HepG2 (cell line): ENCODE measurements around the gene RUFY2. TPM values are rescaled to one million over a fixed set of nuclear protein-coding genes. Genes with fewer than 3 reads are reported as not detected.

Experiments used
- ATAC-seq: fragments of 200-7000 bp; cut with Tn5 transposase; 3 replicates; pipeline ENCODE4 v1.9.1; 2020; ENCODE audit warnings: mild to moderate bottlenecking, moderate library complexity
- BruUV-seq: library from RNA; stranded (reverse); fragments of 400-500 nt; replicated peaks from 2 replicates; lab custom pipeline; 2021; lab: Mats Ljungman, UMichigan
- CTCF ChIA-PET: fragments of 300-600 bp; formaldehyde crosslinking; extraction: SDS; loops from one replicate; lab custom pipeline; 2021; ENCODE audit warnings: low total read pairs, inconsistent platforms, low intra/inter-chr PET ratio; lab: Yijun Ruan, JAX
- POLR2A ChIA-PET: fragments of 350-600 bp; sonication (Branson Sonifier 250); formaldehyde crosslinking; loops from one replicate; lab custom pipeline; 2020; ENCODE audit warnings: antibody characterized with exemption, inconsistent platforms; lab: Yijun Ruan, JAX
- DNase-seq: peaks from one replicate; pipeline ENCODE4 v3.0.0-alpha.2; 2015; ENCODE audit warnings: low spot score
- FAIRE-seq: peaks from 3 replicates; lab custom pipeline; 2011; peaks lifted over from hg19 to GRCh38; lab: Jason Lieb, UNC
- H2AFZ ChIP-seq: one replicate; pipeline ENCODE4 v1.6.1; 2011; ENCODE audit warnings: low read length, inconsistent platforms
- H3K27ac ChIP-seq: fragments of 300-600 bp; 3 replicates; pipeline ENCODE4 v1.8.0; 2011; ENCODE audit warnings: mixed run types, mild to moderate bottlenecking, mixed read lengths, low read length, inconsistent platforms; ENCODE audit not compliant: insufficient read depth; ENCODE audit errors: extremely low read length
- H3K27me3 ChIP-seq, 2 experiments: fragments of 200-600 bp in 1 of 2; 2 replicates in 1 of 2; 3 replicates in 1 of 2; pipeline versions ENCODE4 v1.6.0 to v1.8.0; 2011; ENCODE audit warnings: low read length in 2 of 2, mild to moderate bottlenecking in 2 of 2, moderate library complexity in 2 of 2, inconsistent platforms in 1 of 2; ENCODE audit not compliant: insufficient read depth in 2 of 2, control insufficient read depth in 1 of 2
- H3K36me3 ChIP-seq, 2 experiments: fragments of 200-600 bp in 1 of 2; replicated peaks in 1 of 2; 2 replicates in 1 of 2; 3 replicates in 1 of 2; pipeline versions ENCODE4 v1.5.1 to v1.8.0; 2011; ENCODE audit warnings: low read length in 2 of 2, inconsistent platforms in 1 of 2; ENCODE audit not compliant: insufficient read depth in 2 of 2, control insufficient read depth in 1 of 2
- H3K4me1 ChIP-seq: 2 replicates; pipeline ENCODE4 v1.5.1; 2012; ENCODE audit warnings: low read length, inconsistent platforms; ENCODE audit not compliant: insufficient read depth
- H3K4me2 ChIP-seq: 2 replicates; pipeline ENCODE4 v1.6.0; 2011; ENCODE audit warnings: low read depth, low read length, inconsistent platforms
- H3K4me3 ChIP-seq, 3 experiments: fragments of 200-600 bp in 1 of 3; sonication (generic), shearing (Covaris generic) in 1 of 3; replicated peaks in 1 of 3; 2 replicates each; pipeline ENCODE4 v1.5.1; 2011 to 2016; ENCODE audit warnings: low read length in 3 of 3, inconsistent platforms in 2 of 3, low read depth in 2 of 3, mild to moderate bottlenecking in 2 of 3, control low read depth in 1 of 3, mixed read lengths in 1 of 3; ENCODE audit not compliant: insufficient read depth in 1 of 3
- H3K79me2 ChIP-seq: one replicate; pipeline ENCODE4 v1.6.1; 2011; ENCODE audit warnings: low read length, inconsistent platforms; ENCODE audit not compliant: insufficient read depth
- H3K9ac ChIP-seq: 2 replicates; pipeline ENCODE4 v1.6.0; 2011; ENCODE audit warnings: mild to moderate bottlenecking, low read depth, low read length, inconsistent platforms; ENCODE audit not compliant: insufficient read depth
- H3K9me3 ChIP-seq: 2 replicates; pipeline ENCODE4 v1.5.1; 2012; ENCODE audit warnings: mild to moderate bottlenecking, low read length
- H4K20me1 ChIP-seq: 2 replicates; pipeline ENCODE4 v1.6.0; 2011; ENCODE audit warnings: inconsistent platforms, mild to moderate bottlenecking, low read length, moderate library complexity; ENCODE audit not compliant: insufficient read depth
- EP300 ChIP-seq, 3 experiments: sonication (generic) in 1 of 3; formaldehyde crosslinking in 1 of 3; IDR thresholded peaks; 2 replicates each; pipeline versions ENCODE4 v1.5.1 to v1.6.1; 2011 to 2020; ENCODE audit warnings: low read depth in 2 of 3, low read length in 2 of 3, borderline replicate concordance in 1 of 3, improper control_type of control experiment in 1 of 3, mild to moderate bottlenecking in 1 of 3, missing genetic modification reagents in 1 of 3, moderate library complexity in 1 of 3
- FOXK2 ChIP-seq: fragments of 450-650 bp; IDR thresholded peaks from 2 replicates; pipeline ENCODE4 v1.6.1; 2016
- HOXA3 ChIP-seq: sonication (generic); formaldehyde crosslinking; IDR thresholded peaks from 2 replicates; pipeline ENCODE4 v1.5.0; 2020; ENCODE audit warnings: missing genetic modification reagents
- NCOR1 ChIP-seq: fragments of 200-600 bp; sonication (generic); IDR thresholded peaks from 2 replicates; pipeline ENCODE4 v1.7.0; 2017; ENCODE audit warnings: antibody characterized with exemption, low read length, borderline replicate concordance
- NKX3-1 ChIP-seq: sonication (generic); formaldehyde crosslinking; IDR thresholded peaks from 2 replicates; pipeline ENCODE4 v1.5.0; 2020; ENCODE audit warnings: missing genetic modification reagents
- SOX13 ChIP-seq, 3 experiments: fragments of 450-650 bp in 1 of 3; sonication (generic) in 1 of 3; formaldehyde crosslinking in 1 of 3; IDR thresholded peaks in 2 of 3; conservative IDR thresholded peaks in 1 of 3; 2 replicates each; pipeline versions ENCODE4 v1.5.0 to v1.6.1; 2016 to 2020; ENCODE audit warnings: antibody characterized with exemption in 1 of 3, mild to moderate bottlenecking in 1 of 3, missing compliant biosample characterization in 1 of 3, missing genetic modification reagents in 1 of 3, moderate library complexity in 1 of 3
- ZNF124 ChIP-seq: sonication (generic); formaldehyde crosslinking; IDR thresholded peaks from 2 replicates; pipeline ENCODE4 v1.4.0; 2020; ENCODE audit warnings: missing genetic modification reagents
- ZNF331 ChIP-seq: sonication (generic); formaldehyde crosslinking; IDR thresholded peaks from 2 replicates; pipeline ENCODE4 v1.4.0; 2020; ENCODE audit warnings: missing genetic modification reagents
- ZNF33B ChIP-seq: sonication (generic); formaldehyde crosslinking; IDR thresholded peaks from 2 replicates; pipeline ENCODE4 v1.5.1; 2020; ENCODE audit warnings: mild to moderate bottlenecking, missing genetic modification reagents
- ZNF441 ChIP-seq: sonication (generic); formaldehyde crosslinking; IDR thresholded peaks from 2 replicates; pipeline ENCODE4 v1.7.0; 2021; ENCODE audit warnings: missing genetic modification reagents, borderline replicate concordance
- ZNF776 ChIP-seq: sonication (generic); formaldehyde crosslinking; IDR thresholded peaks from 2 replicates; pipeline ENCODE4 v1.4.0; 2020; ENCODE audit warnings: mild to moderate bottlenecking, missing genetic modification reagents
- WGBS: methylation state at CpG from one replicate; pipeline ENCODE4 v1.1.6; 2017; ENCODE audit warnings: low lambda C conversion rate; 5-methylcytosine and 5-hydroxymethylcytosine counted together
- in situ Hi-C: cut with HindIII; loops from 2 replicates; pipeline ENCODE4 v1.10.0; 2017; ENCODE audit warnings: low pct_unique_long_range_greater_than_20kb; ENCODE audit not compliant: extremely low pct_ligation_motif_present
- intact Hi-C: fragments of 100-400 bp; cut with micrococcal nuclease; formaldehyde crosslinking; loops from one replicate; pipeline ENCODE4 v1.10.0; 2022; ENCODE audit not compliant: unreplicated experiment
- polyA plus RNA-seq, 8 experiments: library from polyadenylated mRNA; depleted of rRNA in 3 of 8; stranded (reverse) in 7 of 8; unstranded in 1 of 8; fragments of >200 nt; fragmentation: Illumina TruSeq in 4 of 8; extraction: Trizol in 4 of 8; gene quantifications; 2 replicates each; pipeline versions ENCODE4 v1.2.1 to v1.2.3, GENCODE V29; 2011 to 2016; ENCODE audit warnings: low read depth in 4 of 8, missing spikeins in 1 of 8, mixed read lengths in 1 of 8; ENCODE audit not compliant: insufficient read depth in 1 of 8
- total RNA-seq, 5 experiments: library from RNA; depleted of rRNA; stranded (reverse); fragments of >200 nt; fragmentation: Illumina TruSeq; extraction: Trizol; gene quantifications; 2 replicates each; pipeline ENCODE4 v1.2.3, GENCODE V29; 2016; ENCODE audit warnings: low read depth in 1 of 5
- TF ChIP-seq, protein P1 (sequence below): IDR thresholded peaks from 2 replicates; pipeline ENCODE4 v1.6.1; 2016; ENCODE audit warnings: mild to moderate bottlenecking
- TF ChIP-seq, protein P2 (sequence below), 2 experiments: sonication (generic) in 1 of 2; formaldehyde crosslinking in 1 of 2; IDR thresholded peaks; 2 replicates each; pipeline versions ENCODE4 v1.5.1 to v1.6.1; 2011 to 2020; ENCODE audit warnings: borderline replicate concordance in 1 of 2, low read depth in 1 of 2, low read length in 1 of 2, mild to moderate bottlenecking in 1 of 2, missing genetic modification reagents in 1 of 2, moderate library complexity in 1 of 2
- TF ChIP-seq, protein P3 (sequence below): sonication (generic); formaldehyde crosslinking; IDR thresholded peaks from 2 replicates; pipeline ENCODE4 v1.4.0; 2020; ENCODE audit warnings: low read depth, missing genetic modification reagents

The RUFY2 gene
- total and polyA plus RNA-seq, 2 of the 13 experiments (the other 11 are each of a cell fraction or from before 2014, with no cell fraction given) = 10.1 to 16.1 TPM

DNA sequence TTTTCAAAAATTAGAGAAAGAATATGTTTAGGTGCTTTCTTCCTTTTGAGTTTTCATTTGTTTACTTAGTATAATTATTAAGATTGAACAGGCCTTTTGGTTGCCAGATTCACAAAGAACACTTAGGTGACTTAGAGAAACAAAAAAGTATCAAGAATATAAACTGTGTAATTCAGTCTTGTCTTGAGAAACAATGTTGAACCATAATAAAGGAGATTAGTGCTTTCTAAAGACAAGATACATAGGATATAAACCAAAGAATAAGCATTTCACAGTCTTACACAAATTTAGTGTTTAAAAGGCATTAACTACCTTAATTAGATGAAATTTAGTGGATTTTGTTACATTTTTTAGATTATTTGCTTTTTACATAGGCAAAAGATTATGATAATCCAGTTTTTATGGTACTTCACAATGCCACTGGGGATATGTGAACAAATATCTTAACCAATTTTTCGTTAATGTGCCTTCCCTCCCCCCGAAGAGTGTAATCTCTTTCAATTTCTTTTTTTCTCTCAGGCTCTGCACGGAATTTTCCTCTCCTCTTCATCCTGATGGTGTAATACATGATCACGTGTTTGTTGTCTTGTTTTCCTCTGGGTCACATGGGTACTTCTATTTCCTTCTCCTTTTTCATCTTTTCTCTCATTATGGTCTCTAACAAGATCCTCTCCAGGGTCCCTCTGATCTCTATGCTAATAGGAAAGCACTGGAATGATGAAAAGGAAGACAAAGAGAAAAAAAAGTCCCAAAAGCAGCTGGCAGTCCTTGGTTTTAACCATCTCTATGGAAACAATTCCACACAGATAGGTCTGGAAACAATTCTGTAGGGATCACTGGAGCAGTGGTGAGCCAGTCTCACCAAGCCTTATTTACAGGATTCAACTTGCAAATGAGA is 78.9 kb downstream of the RUFY2 start:
- FAIRE-seq = no peak
- 16% methylated on average over 4 of the region's 4 CpGs for WGBS
- no peaks in the 10 kb centered on the region; a peak in 1 of 5 replicates for H3K27me3 ChIP-seq
- intact Hi-C loops = no loop called here
- DNase-seq = peak; percentile 57
- peak overlapping the region; percentile 55 for H3K27ac ChIP-seq
- H3K36me3 ChIP-seq = no peaks in the 10 kb centered on the region
- H3K4me2 ChIP-seq = peak overlapping the region; percentile 65
- no peaks in the 10 kb centered on the region for H3K9me3 ChIP-seq
- ChIA-PET CTCF (no interaction called here), POLR2A (no interaction called here)
- H3K4me3 ChIP-seq = peak overlapping the region in 2 of 3 experiments; percentile 30 to 36; a peak in 3 of 6 replicates
- peaks cover 3% of the 10 kb centered on the region for H4K20me1 ChIP-seq
- peaks cover 27% of the 10 kb centered on the region for H3K4me1 ChIP-seq
- H2AFZ ChIP-seq = peak overlapping the region; percentile 79
- ATAC-seq = no peak
- H3K79me2 ChIP-seq = peaks cover 13% of the 10 kb centered on the region
- in situ Hi-C loops = no loop called here
- no TSS peak for BruUV-seq
- peak overlapping the region; percentile 54 for H3K9ac ChIP-seq
- TF ChIP-seq ZNF124 (CRISPR knock-in tag) = no peak
- TF ChIP-seq NKX3-1 (CRISPR knock-in tag) = no peak
- peak in 1 of 2 experiments; percentile 51; a peak in 2 of 4 replicates for TF ChIP-seq EP300 (IDR thresholded peaks at IDR 0.05; ENCODE audit: low read depth in 2 of 2, low read length in 2 of 2)
- TF ChIP-seq EP300 (CRISPR knock-in tag; IDR thresholded peaks at IDR 0.05; ENCODE audit: borderline replicate concordance) = no peak
- TF ChIP-seq ZNF33B (CRISPR knock-in tag) = no peak
- TF ChIP-seq ZNF776 (CRISPR knock-in tag) = no peak
- no peak for TF ChIP-seq SOX13 (IDR thresholded peaks at IDR 0.05)
- TF ChIP-seq SOX13 (CRISPR knock-in tag; conservative IDR thresholded peaks at IDR 0.05 in 1 of 2, IDR thresholded peaks at IDR 0.05 in 1 of 2) = peak in 1 of 2 experiments; percentile 37; a peak in 1 of 4 replicates
- TF ChIP-seq, protein P1, sequence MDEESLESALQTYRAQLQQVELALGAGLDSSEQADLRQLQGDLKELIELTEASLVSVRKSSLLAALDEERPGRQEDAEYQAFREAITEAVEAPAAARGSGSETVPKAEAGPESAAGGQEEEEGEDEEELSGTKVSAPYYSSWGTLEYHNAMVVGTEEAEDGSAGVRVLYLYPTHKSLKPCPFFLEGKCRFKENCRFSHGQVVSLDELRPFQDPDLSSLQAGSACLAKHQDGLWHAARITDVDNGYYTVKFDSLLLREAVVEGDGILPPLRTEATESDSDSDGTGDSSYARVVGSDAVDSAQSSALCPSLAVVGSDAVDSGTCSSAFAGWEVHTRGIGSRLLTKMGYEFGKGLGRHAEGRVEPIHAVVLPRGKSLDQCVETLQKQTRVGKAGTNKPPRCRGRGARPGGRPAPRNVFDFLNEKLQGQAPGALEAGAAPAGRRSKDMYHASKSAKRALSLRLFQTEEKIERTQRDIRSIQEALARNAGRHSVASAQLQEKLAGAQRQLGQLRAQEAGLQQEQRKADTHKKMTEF (CRISPR knock-in tag) = peak; percentile 46; the same call in 1 of the 2 replicates
- 0 out of 2 replicates have a peak, but pooled peaks have one; percentile 19 for TF ChIP-seq FOXK2
- 0 out of 2 replicates have a peak, but pooled peaks have one; percentile 22 for TF ChIP-seq ZNF331 (CRISPR knock-in tag)
- no peak for TF ChIP-seq HOXA3 (CRISPR knock-in tag)
- TF ChIP-seq, protein P2, sequence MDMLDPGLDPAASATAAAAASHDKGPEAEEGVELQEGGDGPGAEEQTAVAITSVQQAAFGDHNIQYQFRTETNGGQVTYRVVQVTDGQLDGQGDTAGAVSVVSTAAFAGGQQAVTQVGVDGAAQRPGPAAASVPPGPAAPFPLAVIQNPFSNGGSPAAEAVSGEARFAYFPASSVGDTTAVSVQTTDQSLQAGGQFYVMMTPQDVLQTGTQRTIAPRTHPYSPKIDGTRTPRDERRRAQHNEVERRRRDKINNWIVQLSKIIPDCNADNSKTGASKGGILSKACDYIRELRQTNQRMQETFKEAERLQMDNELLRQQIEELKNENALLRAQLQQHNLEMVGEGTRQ (IDR thresholded peaks at IDR 0.05; ENCODE audit: low read depth, low read length) = peak; percentile 94
- TF ChIP-seq, protein P2 (CRISPR knock-in tag; IDR thresholded peaks at IDR 0.05; ENCODE audit: borderline replicate concordance) = peak; percentile 81; the same call in 1 of the 2 replicates
- 0 out of 2 replicates have a peak, but pooled peaks have one; percentile 17 for TF ChIP-seq ZNF441 (CRISPR knock-in tag)
- peak; percentile 28; the same call in 1 of the 2 replicates for TF ChIP-seq NCOR1
- TF ChIP-seq, protein P3, sequence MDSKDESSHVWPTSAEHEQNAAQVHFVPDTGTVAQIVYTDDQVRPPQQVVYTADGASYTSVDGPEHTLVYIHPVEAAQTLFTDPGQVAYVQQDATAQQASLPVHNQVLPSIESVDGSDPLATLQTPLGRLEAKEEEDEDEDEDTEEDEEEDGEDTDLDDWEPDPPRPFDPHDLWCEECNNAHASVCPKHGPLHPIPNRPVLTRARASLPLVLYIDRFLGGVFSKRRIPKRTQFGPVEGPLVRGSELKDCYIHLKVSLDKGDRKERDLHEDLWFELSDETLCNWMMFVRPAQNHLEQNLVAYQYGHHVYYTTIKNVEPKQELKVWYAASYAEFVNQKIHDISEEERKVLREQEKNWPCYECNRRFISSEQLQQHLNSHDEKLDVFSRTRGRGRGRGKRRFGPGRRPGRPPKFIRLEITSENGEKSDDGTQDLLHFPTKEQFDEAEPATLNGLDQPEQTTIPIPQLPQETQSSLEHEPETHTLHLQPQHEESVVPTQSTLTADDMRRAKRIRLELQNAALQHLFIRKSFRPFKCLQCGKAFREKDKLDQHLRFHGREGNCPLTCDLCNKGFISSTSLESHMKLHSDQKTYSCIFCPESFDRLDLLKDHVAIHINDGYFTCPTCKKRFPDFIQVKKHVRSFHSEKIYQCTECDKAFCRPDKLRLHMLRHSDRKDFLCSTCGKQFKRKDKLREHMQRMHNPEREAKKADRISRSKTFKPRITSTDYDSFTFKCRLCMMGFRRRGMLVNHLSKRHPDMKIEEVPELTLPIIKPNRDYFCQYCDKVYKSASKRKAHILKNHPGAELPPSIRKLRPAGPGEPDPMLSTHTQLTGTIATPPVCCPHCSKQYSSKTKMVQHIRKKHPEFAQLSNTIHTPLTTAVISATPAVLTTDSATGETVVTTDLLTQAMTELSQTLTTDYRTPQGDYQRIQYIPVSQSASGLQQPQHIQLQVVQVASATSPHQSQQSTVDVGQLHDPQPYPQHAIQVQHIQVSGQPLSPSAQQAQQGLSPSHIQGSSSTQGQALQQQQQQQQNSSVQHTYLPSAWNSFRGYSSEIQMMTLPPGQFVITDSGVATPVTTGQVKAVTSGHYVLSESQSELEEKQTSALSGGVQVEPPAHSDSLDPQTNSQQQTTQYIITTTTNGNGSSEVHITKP (CRISPR knock-in tag) = no peak
